HEK293 (cell line): ENCODE data around the gene STK11.

Experiments
- BCL11A ChIP-seq: fragments of 450-650 bp; formaldehyde crosslinking; IDR thresholded peaks from 2 replicates; pipeline ENCODE4 v1.5.1; 2016; ENCODE audit warnings: low read depth, missing biosample characterization, missing genetic modification characterization
- GLI2 ChIP-seq: fragments of 450-650 bp; formaldehyde crosslinking; IDR thresholded peaks from 2 replicates; pipeline ENCODE4; 2017; ENCODE audit warnings: missing biosample characterization, missing genetic modification characterization, low read depth, borderline replicate concordance
- GLIS1 ChIP-seq: fragments of 450-650 bp; formaldehyde crosslinking; IDR thresholded peaks from 2 replicates; pipeline ENCODE4 v1.5.1; 2016; ENCODE audit warnings: missing biosample characterization, missing genetic modification characterization
- HOXC10 ChIP-seq: sonication (generic); formaldehyde crosslinking; IDR thresholded peaks from 2 replicates; pipeline ENCODE4 v1.8.1; 2023; ENCODE audit warnings: mild to moderate bottlenecking, missing genetic modification reagents
- HOXD13 ChIP-seq: sonication (generic); formaldehyde crosslinking; IDR thresholded peaks from 2 replicates; pipeline ENCODE4 v1.8.0; 2022; ENCODE audit warnings: missing genetic modification reagents, borderline replicate concordance
- SCRT1 ChIP-seq: fragments of 450-650 bp; formaldehyde crosslinking; IDR thresholded peaks from 2 replicates; pipeline ENCODE4 v1.5.1; 2016; ENCODE audit warnings: missing biosample characterization, missing genetic modification characterization, borderline replicate concordance
- SCRT2 ChIP-seq: fragments of 450-650 bp; formaldehyde crosslinking; IDR thresholded peaks from 2 replicates; pipeline ENCODE4 v1.5.1; 2016; ENCODE audit warnings: missing biosample characterization, missing genetic modification characterization
- SP2 ChIP-seq: fragments of 450-650 bp; formaldehyde crosslinking; IDR thresholded peaks from 2 replicates; pipeline ENCODE4 v1.5.1; 2016; ENCODE audit warnings: missing biosample characterization, missing genetic modification characterization
- ZBTB17 ChIP-seq: fragments of 450-650 bp; formaldehyde crosslinking; IDR thresholded peaks from 2 replicates; pipeline ENCODE4 v1.5.1; 2016; ENCODE audit warnings: missing biosample characterization, missing genetic modification characterization
- ZBTB20 ChIP-seq: fragments of 450-650 bp; formaldehyde crosslinking; IDR thresholded peaks from 2 replicates; pipeline ENCODE4 v1.5.1; 2016; ENCODE audit warnings: missing biosample characterization, missing genetic modification characterization
- ZBTB8A ChIP-seq: fragments of 450-650 bp; formaldehyde crosslinking; IDR thresholded peaks from 2 replicates; pipeline ENCODE4 v1.5.1; 2016; ENCODE audit warnings: missing biosample characterization, missing genetic modification characterization
- ZFHX2 ChIP-seq: fragments of 450-650 bp; formaldehyde crosslinking; conservative IDR thresholded peaks from 2 replicates; pipeline ENCODE4 v1.5.1; 2016; ENCODE audit warnings: missing biosample characterization, missing genetic modification characterization
- ZNF10 ChIP-seq: fragments of 450-650 bp; formaldehyde crosslinking; IDR thresholded peaks from 2 replicates; pipeline ENCODE4 v1.5.1; 2017; ENCODE audit warnings: missing biosample characterization, missing genetic modification characterization
- ZNF114 ChIP-seq: fragments of 450-650 bp; formaldehyde crosslinking; IDR thresholded peaks from 2 replicates; pipeline ENCODE4 v1.5.0; 2017; ENCODE audit warnings: missing biosample characterization, missing genetic modification characterization
- ZNF155 ChIP-seq: fragments of 450-650 bp; formaldehyde crosslinking; IDR thresholded peaks from 2 replicates; pipeline ENCODE4 v1.5.1; 2016; ENCODE audit warnings: missing biosample characterization, missing genetic modification characterization
- ZNF174 ChIP-seq: fragments of 450-650 bp; formaldehyde crosslinking; IDR thresholded peaks from 2 replicates; pipeline ENCODE4 v1.5.0; 2017; ENCODE audit warnings: missing biosample characterization, mild to moderate bottlenecking, missing genetic modification characterization
- ZNF175 ChIP-seq: fragments of 450-650 bp; formaldehyde crosslinking; IDR thresholded peaks from 2 replicates; pipeline ENCODE4 v1.5.1; 2016; ENCODE audit warnings: missing biosample characterization, missing genetic modification characterization
- ZNF214 ChIP-seq: fragments of 450-650 bp; formaldehyde crosslinking; IDR thresholded peaks from 2 replicates; pipeline ENCODE4 v1.5.1; 2017; ENCODE audit warnings: missing biosample characterization, mild to moderate bottlenecking, missing genetic modification characterization, borderline replicate concordance
- ZNF223 ChIP-seq: fragments of 450-650 bp; formaldehyde crosslinking; IDR thresholded peaks from 2 replicates; pipeline ENCODE4 v1.5.1; 2016; ENCODE audit warnings: missing biosample characterization, missing genetic modification characterization
- ZNF239 ChIP-seq: fragments of 450-650 bp; formaldehyde crosslinking; IDR thresholded peaks from 2 replicates; pipeline ENCODE4 v1.5.1; 2016; ENCODE audit warnings: missing biosample characterization, missing genetic modification characterization
- ZNF248 ChIP-seq: fragments of 450-650 bp; formaldehyde crosslinking; IDR thresholded peaks from 2 replicates; pipeline ENCODE4 v1.5.1; 2017; ENCODE audit warnings: missing biosample characterization, missing genetic modification characterization
- ZNF280D ChIP-seq: fragments of 450-650 bp; formaldehyde crosslinking; IDR thresholded peaks from 2 replicates; pipeline ENCODE4 v1.5.1; 2016; ENCODE audit warnings: missing biosample characterization, missing genetic modification characterization
- ZNF341 ChIP-seq: fragments of 450-650 bp; formaldehyde crosslinking; IDR thresholded peaks from 2 replicates; pipeline ENCODE4; 2016; ENCODE audit warnings: low read depth, missing biosample characterization, missing genetic modification characterization
- ZNF394 ChIP-seq: fragments of 450-650 bp; formaldehyde crosslinking; IDR thresholded peaks from 2 replicates; pipeline ENCODE4 v1.5.1; 2016; ENCODE audit warnings: missing biosample characterization, missing genetic modification characterization, mild to moderate bottlenecking, moderate library complexity, borderline replicate concordance
- ZNF433 ChIP-seq: fragments of 450-650 bp; formaldehyde crosslinking; IDR thresholded peaks from 2 replicates; pipeline ENCODE4 v1.5.1; 2016; ENCODE audit warnings: missing biosample characterization, missing genetic modification characterization, low read depth
- ZNF555 ChIP-seq: fragments of 450-650 bp; formaldehyde crosslinking; conservative IDR thresholded peaks from 2 replicates; pipeline ENCODE4 v1.5.1; 2017; ENCODE audit warnings: missing biosample characterization, mild to moderate bottlenecking, missing genetic modification characterization, inconsistent platforms
- ZNF600 ChIP-seq: fragments of 450-650 bp; formaldehyde crosslinking; IDR thresholded peaks from 2 replicates; pipeline ENCODE4 v1.5.1; 2016; ENCODE audit warnings: missing biosample characterization, missing genetic modification characterization
- ZNF610 ChIP-seq: fragments of 450-650 bp; formaldehyde crosslinking; IDR thresholded peaks from 2 replicates; pipeline ENCODE4 v1.5.1; 2016; ENCODE audit warnings: missing biosample characterization, missing genetic modification characterization, borderline replicate concordance
- ZNF621 ChIP-seq: fragments of 450-650 bp; formaldehyde crosslinking; IDR thresholded peaks from 2 replicates; pipeline ENCODE4 v1.5.1; 2017; ENCODE audit warnings: missing biosample characterization, missing genetic modification characterization
- ZNF654 ChIP-seq: fragments of 450-650 bp; formaldehyde crosslinking; IDR thresholded peaks from 2 replicates; pipeline ENCODE4 v1.5.1; 2016; ENCODE audit warnings: low read depth, missing biosample characterization, missing genetic modification characterization
- ZNF776 ChIP-seq: fragments of 450-650 bp; formaldehyde crosslinking; IDR thresholded peaks from 2 replicates; pipeline ENCODE4 v1.5.0; 2017; ENCODE audit warnings: missing biosample characterization, missing genetic modification characterization, borderline replicate concordance
- ZNF837 ChIP-seq: fragments of 450-650 bp; formaldehyde crosslinking; IDR thresholded peaks from 2 replicates; pipeline ENCODE4 v1.5.1; 2016; ENCODE audit warnings: missing biosample characterization, missing genetic modification characterization
- ZSCAN5A ChIP-seq: fragments of 450-650 bp; formaldehyde crosslinking; IDR thresholded peaks from 2 replicates; pipeline ENCODE4 v1.5.1; 2016; ENCODE audit warnings: missing biosample characterization, missing genetic modification characterization
- TF ChIP-seq, protein P1 (sequence below): fragments of 450-650 bp; formaldehyde crosslinking; IDR thresholded peaks from 2 replicates; pipeline ENCODE4 v1.5.1; 2016; ENCODE audit warnings: missing biosample characterization, missing genetic modification characterization

Gene STK11

DNA sequence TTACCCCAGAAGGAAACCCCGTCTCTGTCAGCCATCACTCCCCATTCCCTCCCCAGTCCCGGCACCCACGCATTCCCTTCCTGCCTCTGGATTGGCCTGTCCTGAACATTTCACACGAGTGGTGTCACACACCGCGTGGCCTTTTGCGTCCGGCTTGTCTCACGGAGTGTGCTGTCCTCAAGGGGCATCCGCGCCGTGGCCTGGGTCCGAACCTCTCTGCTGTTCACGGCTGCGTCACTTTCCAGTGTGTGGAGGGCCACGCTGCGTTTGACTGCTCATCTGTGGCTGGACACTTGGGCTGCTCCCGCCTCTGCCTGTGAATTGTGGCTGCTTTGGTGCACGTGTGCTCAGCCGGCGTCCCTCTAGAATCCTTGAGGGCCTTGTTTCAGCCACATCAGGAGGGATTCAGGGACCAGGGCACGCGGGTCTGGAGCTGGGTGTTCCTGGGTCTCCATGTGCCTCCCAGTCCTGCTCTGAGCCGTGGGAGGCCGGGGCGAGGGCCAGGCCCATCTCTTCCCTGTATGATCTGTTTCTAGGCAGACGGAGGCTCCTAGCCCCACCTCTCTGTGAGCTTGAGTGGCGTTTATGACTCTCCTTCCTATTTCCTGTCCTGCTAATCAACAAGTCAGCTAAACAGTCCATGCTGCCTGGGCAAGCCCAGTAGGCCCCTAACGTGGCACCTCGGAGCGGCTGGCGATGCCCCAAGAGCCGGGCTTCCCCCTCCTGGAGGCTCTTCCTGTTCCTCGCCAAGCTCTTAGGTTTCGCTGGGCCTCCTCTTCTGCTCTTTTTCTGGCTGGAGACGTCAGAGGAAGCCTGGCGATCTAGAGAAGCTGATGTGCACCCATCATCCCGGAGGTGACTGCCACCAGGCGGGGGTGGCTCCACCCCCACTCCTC is 8.1 kb downstream of the STK11 start (continued):
- no peak for TF ChIP-seq ZNF837 (tag by site-specific recombination)
- TF ChIP-seq ZNF174 (tag by site-specific recombination), result no peak
- peak; percentile 89 for TF ChIP-seq SCRT1 (tag by site-specific recombination)
- no peak for TF ChIP-seq ZNF214
- peak; percentile 53 for TF ChIP-seq ZBTB17 (tag by site-specific recombination)
- TF ChIP-seq ZFHX2 (tag by site-specific recombination), result peak; percentile 25; the same call in 1 of the 2 replicates
- no peak for TF ChIP-seq ZNF433
- no peak for TF ChIP-seq ZNF654 (tag by site-specific recombination)
- TF ChIP-seq ZNF621, result no peak
- TF ChIP-seq ZNF155 (tag by site-specific recombination), result no peak
- TF ChIP-seq ZNF239 (tag by site-specific recombination), result no peak
- TF ChIP-seq GLI2 (tag by site-specific recombination), result no peak
- no peak for TF ChIP-seq ZNF555 (tag by site-specific recombination)
- no peak for TF ChIP-seq ZNF280D (tag by site-specific recombination)
- peak; percentile 38; the same call in 1 of the 2 replicates for TF ChIP-seq ZNF394 (tag by site-specific recombination)
- TF ChIP-seq ZNF223 (tag by site-specific recombination), result no peak
- TF ChIP-seq ZNF776, result no peak
- no peak for TF ChIP-seq HOXD13
- peak; percentile 43 for TF ChIP-seq ZNF341 (tag by site-specific recombination)
- TF ChIP-seq ZNF114 (tag by site-specific recombination), result no peak
- TF ChIP-seq ZBTB8A, result peak; percentile 45; the same call in 1 of the 2 replicates
- TF ChIP-seq ZNF10, result no peak
- peak; percentile 78 for TF ChIP-seq ZNF600 (tag by site-specific recombination)
- 0 out of 2 replicates have a peak, but pooled peaks have one; percentile 23 for TF ChIP-seq ZBTB20
- TF ChIP-seq SCRT2 (tag by site-specific recombination), result peak; percentile 98
- TF ChIP-seq GLIS1, result peak; percentile 69
- no peak for TF ChIP-seq ZNF610 (tag by site-specific recombination)
- TF ChIP-seq BCL11A (tag by site-specific recombination), result no peak
- TF ChIP-seq HOXC10 (CRISPR knock-in tag), result no peak
- no peak for TF ChIP-seq ZSCAN5A (tag by site-specific recombination)
- TF ChIP-seq ZNF248 (tag by site-specific recombination), result no peak
- peak; percentile 52 for TF ChIP-seq SP2 (tag by site-specific recombination)
- TF ChIP-seq, protein P1, sequence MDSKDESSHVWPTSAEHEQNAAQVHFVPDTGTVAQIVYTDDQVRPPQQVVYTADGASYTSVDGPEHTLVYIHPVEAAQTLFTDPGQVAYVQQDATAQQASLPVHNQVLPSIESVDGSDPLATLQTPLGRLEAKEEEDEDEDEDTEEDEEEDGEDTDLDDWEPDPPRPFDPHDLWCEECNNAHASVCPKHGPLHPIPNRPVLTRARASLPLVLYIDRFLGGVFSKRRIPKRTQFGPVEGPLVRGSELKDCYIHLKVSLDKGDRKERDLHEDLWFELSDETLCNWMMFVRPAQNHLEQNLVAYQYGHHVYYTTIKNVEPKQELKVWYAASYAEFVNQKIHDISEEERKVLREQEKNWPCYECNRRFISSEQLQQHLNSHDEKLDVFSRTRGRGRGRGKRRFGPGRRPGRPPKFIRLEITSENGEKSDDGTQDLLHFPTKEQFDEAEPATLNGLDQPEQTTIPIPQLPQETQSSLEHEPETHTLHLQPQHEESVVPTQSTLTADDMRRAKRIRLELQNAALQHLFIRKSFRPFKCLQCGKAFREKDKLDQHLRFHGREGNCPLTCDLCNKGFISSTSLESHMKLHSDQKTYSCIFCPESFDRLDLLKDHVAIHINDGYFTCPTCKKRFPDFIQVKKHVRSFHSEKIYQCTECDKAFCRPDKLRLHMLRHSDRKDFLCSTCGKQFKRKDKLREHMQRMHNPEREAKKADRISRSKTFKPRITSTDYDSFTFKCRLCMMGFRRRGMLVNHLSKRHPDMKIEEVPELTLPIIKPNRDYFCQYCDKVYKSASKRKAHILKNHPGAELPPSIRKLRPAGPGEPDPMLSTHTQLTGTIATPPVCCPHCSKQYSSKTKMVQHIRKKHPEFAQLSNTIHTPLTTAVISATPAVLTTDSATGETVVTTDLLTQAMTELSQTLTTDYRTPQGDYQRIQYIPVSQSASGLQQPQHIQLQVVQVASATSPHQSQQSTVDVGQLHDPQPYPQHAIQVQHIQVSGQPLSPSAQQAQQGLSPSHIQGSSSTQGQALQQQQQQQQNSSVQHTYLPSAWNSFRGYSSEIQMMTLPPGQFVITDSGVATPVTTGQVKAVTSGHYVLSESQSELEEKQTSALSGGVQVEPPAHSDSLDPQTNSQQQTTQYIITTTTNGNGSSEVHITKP (tag by site-specific recombination), result no peak
- TF ChIP-seq ZNF175 (tag by site-specific recombination), result no peak
